GM21423 (cell line): Measurements from ENCODE around the gene OR2Y1.
"Not testable (repeated sequence)": the region's sequence is repeated elsewhere in the genome, so short reads cannot be mapped to it uniquely, and the experiment has no call there.

Source experiments
- ATAC-seq: cut with Tn5 transposase; IDR thresholded peaks from one replicate; pipeline ENCODE4 v1.9.1; 2021; ENCODE audit warnings: mild to moderate bottlenecking, moderate library complexity; ENCODE audit not compliant: unreplicated experiment

OR2Y1 gene

GRCh38 chr5:180740953-180741352 lies 1.1 kb upstream of the OR2Y1 start:
- not testable (repeated sequence) for ATAC-seq

- no peak for ATAC-seq
Observed at GRCh38 chr5:180739271-180739670, 587 bp downstream of the OR2Y1 start.

GRCh38 chr5:180736536-180736935 lies 3.3 kb downstream of the OR2Y1 start:
- no peak for ATAC-seq

GRCh38 chr5:180724944-180725343 lies 14.9 kb downstream of the OR2Y1 start:
- ATAC-seq, result no peak

GRCh38 chr5:180723936-180724335 lies 15.9 kb downstream of the OR2Y1 start:
- ATAC-seq, result no peak

GRCh38 chr5:180720486-180720885 lies 19.4 kb downstream of the OR2Y1 start:
- no peak for ATAC-seq

GRCh38 chr5:180719781-180720180 lies 20.1 kb downstream of the OR2Y1 start:
- ATAC-seq, result no peak

GRCh38 chr5:180718810-180719453 lies 20.9 kb downstream of the OR2Y1 start:
- no peak for ATAC-seq

- ATAC-seq, result no peak
Observed at GRCh38 chr5:180717989-180718388, 21.9 kb downstream of the OR2Y1 start.

- ATAC-seq, result no peak
Observed at GRCh38 chr5:180704362-180704761, 35.5 kb downstream of the OR2Y1 start.

- no peak for ATAC-seq
Observed at GRCh38 chr5:180703912-180704311, 35.9 kb downstream of the OR2Y1 start.

GRCh38 chr5:180703371-180703770 lies 36.5 kb downstream of the OR2Y1 start:
- not testable (repeated sequence) for ATAC-seq

GRCh38 chr5:180700440-180700839 lies 39.4 kb downstream of the OR2Y1 start:
- ATAC-seq, result not testable (repeated sequence)

GRCh38 chr5:180699042-180699441 lies 40.8 kb downstream of the OR2Y1 start:
- no peak for ATAC-seq

- ATAC-seq, result no peak
Observed at GRCh38 chr5:180696116-180696515, 43.7 kb downstream of the OR2Y1 start.

GRCh38 chr5:180692429-180692828 lies 47.4 kb downstream of the OR2Y1 start:
- no peak for ATAC-seq

- ATAC-seq, result no peak
Observed at GRCh38 chr5:180691046-180691445, 48.8 kb downstream of the OR2Y1 start.

- ATAC-seq, result no peak
Observed at GRCh38 chr5:180690562-180690961, 49.3 kb downstream of the OR2Y1 start.

- no peak for ATAC-seq
Observed at GRCh38 chr5:180689775-180690174, 50.1 kb downstream of the OR2Y1 start.
